Right lobe of liver (tissue), 4 donors: ENCODE results near the gene TTC28.

ENCODE experiments used
- POLR2A ChIP-seq: fragments of 450-650 bp; IDR thresholded peaks from one replicate; pipeline ENCODE4 v1.6.1; 2017; ENCODE audit warnings: antibody characterized with exemption, mild to moderate bottlenecking
- TF ChIP-seq, protein P1 (sequence below), 4 donors: fragments of 200-600 bp in 3 of 4; fragments of 450-650 bp in 1 of 4; IDR thresholded peaks; one replicate each; pipeline versions ENCODE4 v1.5.1 to v1.8.0; 2016 to 2022; ENCODE audit warnings: antibody characterized with exemption in 4 of 4, mild to moderate bottlenecking in 2 of 4
- donor health status: DM: no; HTN: no; CAD: no.
- donor health status: DM: no; HTN: no; CAD: no.
- donor health status: DM: no; HTN: yes; CAD: no.

DNA sequence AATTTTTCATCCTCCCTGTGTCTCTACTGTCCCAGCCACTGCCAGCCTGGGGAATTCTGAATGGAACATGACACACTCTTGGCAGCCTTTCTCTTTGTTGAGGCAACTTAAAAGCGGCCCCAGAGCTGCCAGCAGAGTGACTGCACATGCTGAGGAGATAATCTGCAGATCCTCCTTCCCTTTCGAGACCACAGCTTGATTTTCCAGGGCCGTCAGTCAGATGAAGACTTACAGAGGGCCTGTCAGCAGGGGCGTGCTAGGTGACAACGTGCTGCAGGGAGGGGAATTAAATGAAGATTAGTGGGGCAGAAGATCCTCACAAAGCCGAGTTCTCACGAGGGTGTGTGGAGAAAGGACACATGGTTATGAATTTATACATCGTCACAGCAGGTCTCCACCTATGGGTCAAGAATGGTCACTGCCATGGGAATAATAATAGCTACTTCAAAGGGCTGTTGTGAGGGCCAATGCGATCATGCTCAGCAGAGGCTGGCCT is 567.0 kb downstream of the TTC28 start:
- TF ChIP-seq POLR2A: no peak
- TF ChIP-seq, protein P1, sequence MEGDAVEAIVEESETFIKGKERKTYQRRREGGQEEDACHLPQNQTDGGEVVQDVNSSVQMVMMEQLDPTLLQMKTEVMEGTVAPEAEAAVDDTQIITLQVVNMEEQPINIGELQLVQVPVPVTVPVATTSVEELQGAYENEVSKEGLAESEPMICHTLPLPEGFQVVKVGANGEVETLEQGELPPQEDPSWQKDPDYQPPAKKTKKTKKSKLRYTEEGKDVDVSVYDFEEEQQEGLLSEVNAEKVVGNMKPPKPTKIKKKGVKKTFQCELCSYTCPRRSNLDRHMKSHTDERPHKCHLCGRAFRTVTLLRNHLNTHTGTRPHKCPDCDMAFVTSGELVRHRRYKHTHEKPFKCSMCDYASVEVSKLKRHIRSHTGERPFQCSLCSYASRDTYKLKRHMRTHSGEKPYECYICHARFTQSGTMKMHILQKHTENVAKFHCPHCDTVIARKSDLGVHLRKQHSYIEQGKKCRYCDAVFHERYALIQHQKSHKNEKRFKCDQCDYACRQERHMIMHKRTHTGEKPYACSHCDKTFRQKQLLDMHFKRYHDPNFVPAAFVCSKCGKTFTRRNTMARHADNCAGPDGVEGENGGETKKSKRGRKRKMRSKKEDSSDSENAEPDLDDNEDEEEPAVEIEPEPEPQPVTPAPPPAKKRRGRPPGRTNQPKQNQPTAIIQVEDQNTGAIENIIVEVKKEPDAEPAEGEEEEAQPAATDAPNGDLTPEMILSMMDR (IDR thresholded peaks at IDR 0.05): peak; percentile 23 to 31 (median 28)
